Neural crest cell (in vitro differentiated cells): ENCODE results near the gene EBF3. TPM values are rescaled to one million over a fixed set of nuclear protein-coding genes. Genes with fewer than 3 reads are reported as not detected.

Source experiments
- DNase-seq: peaks from one replicate; pipeline ENCODE4 v3.0.0; 2021; ENCODE audit warnings: low read depth, mixed read lengths, low spot score
- H3K27ac Mint-ChIP-seq: one replicate; pipeline ENCODE4 v1.8.0; 2021; ENCODE audit warnings: mild to moderate bottlenecking, mixed read lengths; ENCODE audit not compliant: unreplicated experiment
- H3K27me3 Mint-ChIP-seq: 2 replicates; pipeline ENCODE4 v1.8.0; 2021; ENCODE audit warnings: low read depth, mild to moderate bottlenecking, mixed read lengths
- H3K36me3 Mint-ChIP-seq: 2 replicates; pipeline ENCODE4 v1.8.0; 2021; ENCODE audit warnings: low read depth, mild to moderate bottlenecking, mixed read lengths
- H3K4me1 Mint-ChIP-seq: 2 replicates; pipeline ENCODE4 v1.8.0; 2021; ENCODE audit warnings: mixed read lengths
- H3K4me3 Mint-ChIP-seq: one replicate; pipeline ENCODE4 v1.8.0; 2021; ENCODE audit warnings: mild to moderate bottlenecking, mixed read lengths
- H3K9me3 Mint-ChIP-seq: 2 replicates; pipeline ENCODE4 v1.8.0; 2021; ENCODE audit warnings: mixed read lengths
- CTCF ChIP-seq: fragments of 200-600 bp; sonication (generic); conservative IDR thresholded peaks from 2 replicates; pipeline ENCODE4 v1.5.0; 2021; ENCODE audit warnings: antibody characterized with exemption, mild to moderate bottlenecking
- total RNA-seq: library from RNA; stranded (reverse); gene quantifications from 2 replicates; pipeline ENCODE4 v1.2.1, GENCODE V29; 2021

EBF3 gene
- total RNA-seq, 1 donor from 2014 or later = 11.6 TPM

GRCh38 chr10:129945941-129946760, 17.9 kb downstream of the EBF3 start:
- no peaks in the 10 kb centered on the region for H3K27me3 Mint-ChIP-seq
- peaks cover 38% of the 10 kb centered on the region for H3K4me1 Mint-ChIP-seq
- no peaks in the 10 kb centered on the region for H3K9me3 Mint-ChIP-seq
- DNase-seq = no peak
- H3K4me3 Mint-ChIP-seq = no peak overlapping the region
- H3K36me3 Mint-ChIP-seq = no peaks in the 10 kb centered on the region
- no peak overlapping the region for H3K27ac Mint-ChIP-seq
- TF ChIP-seq CTCF = no peak

- TF ChIP-seq CTCF = no peak
- H3K4me1 Mint-ChIP-seq = peaks cover 32% of the 10 kb centered on the region
- DNase-seq = no peak
- H3K27ac Mint-ChIP-seq = no peak overlapping the region
- no peaks in the 10 kb centered on the region for H3K36me3 Mint-ChIP-seq
- H3K27me3 Mint-ChIP-seq = no peaks in the 10 kb centered on the region
- H3K9me3 Mint-ChIP-seq = no peaks in the 10 kb centered on the region
- no peak overlapping the region for H3K4me3 Mint-ChIP-seq
Observed at GRCh38 chr10:129945526-129945925, 18.5 kb downstream of the EBF3 start.

GRCh38 chr10:129945064-129945463, 19.0 kb downstream of the EBF3 start:
- no peak for TF ChIP-seq CTCF
- Mint-ChIP-seq H3K27ac (no peak overlapping the region), H3K4me3 (no peak overlapping the region), H3K9me3 (no peaks in the 10 kb centered on the region), H3K27me3 (no peaks in the 10 kb centered on the region), H3K36me3 (no peaks in the 10 kb centered on the region), H3K4me1 (peaks cover 27% of the 10 kb centered on the region)
- DNase-seq = no peak

GRCh38 chr10:129944456-129944855, 19.6 kb downstream of the EBF3 start:
- TF ChIP-seq CTCF = no peak
- Mint-ChIP-seq H3K27me3 (no peaks in the 10 kb centered on the region), H3K36me3 (no peaks in the 10 kb centered on the region), H3K4me1 (peaks cover 22% of the 10 kb centered on the region), H3K9me3 (no peaks in the 10 kb centered on the region), H3K27ac (no peak overlapping the region), H3K4me3 (no peak overlapping the region)
- no peak for DNase-seq

- H3K27me3 Mint-ChIP-seq = no peaks in the 10 kb centered on the region
- peaks cover 20% of the 10 kb centered on the region for H3K4me1 Mint-ChIP-seq
- H3K9me3 Mint-ChIP-seq = no peaks in the 10 kb centered on the region
- no peak for DNase-seq
- TF ChIP-seq CTCF = no peak
- no peaks in the 10 kb centered on the region for H3K36me3 Mint-ChIP-seq
- H3K4me3 Mint-ChIP-seq = no peak overlapping the region
- no peak overlapping the region for H3K27ac Mint-ChIP-seq
Observed at GRCh38 chr10:129942936-129943715, 20.9 kb downstream of the EBF3 start.
